ENCODE results near the gene NSUN3.

The NSUN3 gene

GRCh38 chr3:94118390-94118789 is 55.5 kb downstream of the NSUN3 start:
- no peak for DNase-seq (ENCODE audit: low read depth in 3 of 3, low spot score in 1 of 3)

DNA sequence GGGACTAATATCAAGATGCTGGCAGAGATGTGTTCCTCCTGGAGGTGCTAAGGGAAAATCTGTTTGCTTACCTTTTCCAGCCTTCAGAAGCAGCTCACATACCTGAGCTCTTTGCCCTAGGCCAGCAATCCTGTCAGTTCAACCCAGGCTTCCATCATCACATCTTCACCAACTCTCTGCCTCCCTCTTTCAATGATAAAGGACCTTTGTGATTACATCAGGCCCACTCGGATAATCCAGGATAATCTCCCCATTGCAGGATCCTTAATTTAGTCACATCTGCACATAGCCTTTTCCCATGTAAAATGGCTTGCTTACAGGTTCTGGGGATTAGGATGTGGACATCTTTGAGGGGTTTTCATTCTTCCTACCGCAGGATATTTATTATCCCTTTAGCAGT is 58.3 kb downstream of the NSUN3 start:
- no peak for DNase-seq (ENCODE audit: low read depth in 3 of 3, low spot score in 1 of 3)

GRCh38 chr3:94127115-94127514 is 64.3 kb downstream of the NSUN3 start:
- DNase-seq (ENCODE audit: low read depth in 3 of 3, low spot score in 1 of 3): no peak

GRCh38 chr3:94130690-94131089 is 67.8 kb downstream of the NSUN3 start:
- no peak for DNase-seq (ENCODE audit: low read depth in 3 of 3, low spot score in 1 of 3)

DNA sequence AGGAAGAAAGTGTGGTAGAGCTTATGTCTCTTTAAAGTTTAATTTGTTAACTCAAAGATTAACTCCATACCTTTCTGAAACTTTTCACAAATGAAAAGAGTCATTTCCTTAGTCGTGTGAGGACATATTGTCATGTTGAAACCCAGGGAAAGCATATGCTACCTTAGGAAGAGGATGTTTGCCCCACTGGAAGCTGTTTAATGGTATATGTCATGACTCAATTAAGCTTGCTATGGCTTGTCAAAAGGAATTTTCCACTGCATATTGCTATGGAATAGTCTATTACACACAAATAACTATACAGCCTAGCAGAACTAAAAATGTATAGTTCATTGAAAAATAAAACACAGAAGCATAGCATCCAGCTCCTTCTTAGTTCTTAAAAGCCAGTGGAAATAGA is 69.9 kb downstream of the NSUN3 start:
- DNase-seq (ENCODE audit: low read depth in 3 of 3, low spot score in 1 of 3): no peak

GRCh38 chr3:94136133-94136532 is 73.3 kb downstream of the NSUN3 start:
- DNase-seq (ENCODE audit: low read depth in 3 of 3, low spot score in 1 of 3): no peak

DNA sequence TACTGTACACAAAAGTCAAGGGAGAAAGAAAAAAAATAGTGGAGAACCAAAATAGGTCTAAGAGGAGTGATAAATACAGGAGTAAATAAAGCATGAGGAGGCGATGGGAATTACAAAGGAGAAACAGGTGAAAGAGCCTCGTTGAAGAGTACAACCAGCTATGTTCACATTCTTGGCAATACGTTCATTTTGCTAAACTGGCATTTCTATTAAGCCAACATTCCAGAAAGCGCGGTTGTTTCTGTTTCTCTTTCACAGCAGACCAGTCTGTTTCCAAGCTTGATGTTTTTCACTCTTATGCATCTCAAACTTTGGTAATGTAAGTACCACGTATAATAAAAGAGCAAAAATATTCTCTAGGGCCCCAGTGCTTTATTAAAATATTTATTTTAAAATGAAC is 74.5 kb downstream of the NSUN3 start:
- no peak for DNase-seq (ENCODE audit: low read depth in 3 of 3, low spot score in 1 of 3)

- DNase-seq (ENCODE audit: low read depth in 3 of 3, low spot score in 1 of 3): no peak
These were observed 83.6 kb downstream of the NSUN3 start for GRCh38 chr3:94146455-94146854.

- DNase-seq (ENCODE audit: low read depth in 3 of 3, low spot score in 1 of 3): no peak
These were observed 84.2 kb downstream of the NSUN3 start for GRCh38 chr3:94147012-94147411.

GRCh38 chr3:94150113-94150512 is 87.3 kb downstream of the NSUN3 start:
- no peak for DNase-seq (ENCODE audit: low read depth in 3 of 3, low spot score in 1 of 3)

GRCh38 chr3:94156626-94157025 is 93.8 kb downstream of the NSUN3 start:
- no peak for DNase-seq (ENCODE audit: low read depth in 3 of 3, low spot score in 1 of 3)

DNA sequence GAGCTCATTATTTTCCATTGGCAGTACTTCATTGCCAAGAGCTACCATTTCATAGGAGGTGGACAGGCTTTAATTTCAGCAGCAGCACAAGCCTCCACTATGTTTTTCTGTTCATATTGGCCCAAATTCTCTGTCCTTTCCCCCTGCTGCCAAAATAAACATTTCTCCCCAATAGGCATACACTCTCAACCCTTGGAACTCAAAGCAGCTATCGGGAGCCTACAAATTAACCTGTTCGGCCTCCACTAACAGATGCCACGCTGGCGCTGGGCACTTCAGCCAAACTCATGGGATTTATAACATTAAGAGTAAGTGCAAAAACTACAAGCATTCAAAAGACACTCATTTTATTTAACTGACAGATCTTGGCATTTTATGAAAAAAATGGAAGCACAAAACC is 95.7 kb downstream of the NSUN3 start:
- no peak for DNase-seq (ENCODE audit: low read depth in 3 of 3, low spot score in 1 of 3)

- DNase-seq (ENCODE audit: low read depth in 3 of 3, low spot score in 1 of 3): no peak
These were observed 96.4 kb downstream of the NSUN3 start for GRCh38 chr3:94159062-94159828.

DNA sequence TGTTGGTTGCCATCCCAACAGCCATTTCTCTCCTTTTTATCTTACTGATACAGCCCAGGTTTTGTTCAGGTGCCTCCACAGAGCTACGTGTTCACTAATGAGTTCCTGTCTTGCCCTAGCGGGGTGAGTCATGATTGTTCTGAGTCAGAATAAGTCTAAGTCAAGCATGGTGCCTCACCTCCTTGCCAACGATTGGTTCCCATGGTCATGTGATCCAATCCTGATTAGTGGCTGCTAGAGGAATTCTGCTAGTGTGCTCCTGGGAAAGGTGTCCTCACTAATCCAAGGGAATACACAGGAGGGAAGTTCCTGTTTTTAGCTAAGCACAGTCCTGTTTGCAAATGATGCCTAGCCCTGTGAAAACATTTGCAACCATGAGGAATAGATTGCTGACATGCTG is 99.8 kb downstream of the NSUN3 start:
- no peak for DNase-seq (ENCODE audit: low read depth in 3 of 3, low spot score in 1 of 3)

DNA sequence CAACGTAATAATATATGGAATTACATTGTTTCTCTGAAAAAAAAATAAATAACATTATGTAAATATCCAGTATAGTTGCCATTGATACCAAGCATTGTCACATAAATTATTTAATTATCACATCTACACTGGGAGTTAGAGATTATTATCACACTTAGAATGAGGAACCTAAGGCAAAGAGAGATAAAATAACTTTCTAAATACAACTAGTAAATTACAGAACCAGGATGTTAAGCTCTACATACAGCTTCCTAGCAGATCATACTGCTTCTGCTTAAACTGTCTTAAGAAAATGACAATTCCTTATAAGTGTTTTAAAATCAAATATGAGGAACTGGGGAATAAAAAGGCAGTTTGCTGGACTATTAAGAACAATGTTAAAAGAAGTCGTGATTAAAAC is 104.5 kb downstream of the NSUN3 start:
- DNase-seq (ENCODE audit: low read depth in 3 of 3, low spot score in 1 of 3): no peak

DNA sequence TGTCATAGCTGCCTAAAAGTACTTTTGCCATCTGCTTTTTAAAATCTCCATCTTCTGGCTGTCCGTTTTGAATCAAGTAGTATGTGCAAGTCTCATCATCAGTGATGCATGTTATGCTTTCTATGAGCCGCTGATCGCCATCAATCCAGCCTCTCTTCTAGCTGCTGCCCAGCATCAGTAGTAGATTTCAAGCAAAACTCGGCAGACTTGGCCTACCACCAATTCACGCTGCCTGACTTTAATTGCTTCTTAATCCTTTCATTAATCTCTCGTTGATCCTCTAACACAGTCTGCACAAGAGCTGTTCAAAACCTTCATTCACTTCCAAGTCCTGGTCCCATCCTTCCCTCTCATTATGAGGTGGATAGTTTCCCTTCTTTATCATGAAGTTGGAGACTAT is 104.9 kb downstream of the NSUN3 start:
- no peak for DNase-seq (ENCODE audit: low read depth in 3 of 3, low spot score in 1 of 3)

DNA sequence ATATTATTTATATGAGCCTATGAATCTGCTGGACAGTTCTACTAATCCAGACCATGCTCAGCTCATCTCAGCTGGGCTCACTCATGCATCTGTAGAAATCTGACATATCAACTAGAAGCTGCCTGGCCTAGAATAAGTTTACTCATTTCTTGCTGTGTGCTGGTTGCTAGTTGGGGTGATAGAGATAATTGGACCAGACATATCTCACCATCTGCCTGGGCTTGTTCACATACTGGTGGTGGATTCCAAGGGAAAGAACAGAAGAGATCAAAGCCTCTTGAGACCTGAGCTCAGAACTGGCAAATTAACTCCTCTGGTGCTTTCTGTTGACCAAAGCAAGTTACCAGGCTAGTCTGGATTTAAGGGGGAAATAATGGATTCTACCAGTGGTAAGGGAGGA is 109.1 kb downstream of the NSUN3 start:
- DNase-seq (ENCODE audit: low read depth in 3 of 3, low spot score in 1 of 3): no peak

GRCh38 chr3:94172695-94173310 is 109.9 kb downstream of the NSUN3 start:
- no peak for DNase-seq (ENCODE audit: low read depth in 3 of 3, low spot score in 1 of 3)

- no peak for DNase-seq (ENCODE audit: low read depth in 3 of 3, low spot score in 1 of 3)
These were observed 111.0 kb downstream of the NSUN3 start for GRCh38 chr3:94173673-94174434.

DNA sequence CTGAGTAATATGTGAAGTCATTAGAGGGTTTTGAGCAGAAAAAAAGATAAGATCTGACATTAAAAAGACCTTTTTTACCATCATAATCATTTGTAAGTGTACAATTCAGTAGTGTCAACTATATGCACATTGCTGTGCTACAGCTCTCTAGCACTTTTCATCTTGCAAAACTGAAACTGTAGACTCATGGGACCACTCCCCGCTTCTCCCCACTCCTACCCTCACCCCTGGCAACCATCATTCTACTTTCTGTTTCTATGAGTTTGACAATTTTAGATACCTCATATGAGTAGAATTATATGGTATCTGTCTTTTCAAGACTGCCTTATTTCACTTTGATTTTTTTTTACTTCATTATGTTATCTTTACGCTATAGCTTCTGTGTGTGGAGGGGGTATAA is 112.8 kb downstream of the NSUN3 start:
- no peak for DNase-seq (ENCODE audit: low read depth in 3 of 3, low spot score in 1 of 3)

DNA sequence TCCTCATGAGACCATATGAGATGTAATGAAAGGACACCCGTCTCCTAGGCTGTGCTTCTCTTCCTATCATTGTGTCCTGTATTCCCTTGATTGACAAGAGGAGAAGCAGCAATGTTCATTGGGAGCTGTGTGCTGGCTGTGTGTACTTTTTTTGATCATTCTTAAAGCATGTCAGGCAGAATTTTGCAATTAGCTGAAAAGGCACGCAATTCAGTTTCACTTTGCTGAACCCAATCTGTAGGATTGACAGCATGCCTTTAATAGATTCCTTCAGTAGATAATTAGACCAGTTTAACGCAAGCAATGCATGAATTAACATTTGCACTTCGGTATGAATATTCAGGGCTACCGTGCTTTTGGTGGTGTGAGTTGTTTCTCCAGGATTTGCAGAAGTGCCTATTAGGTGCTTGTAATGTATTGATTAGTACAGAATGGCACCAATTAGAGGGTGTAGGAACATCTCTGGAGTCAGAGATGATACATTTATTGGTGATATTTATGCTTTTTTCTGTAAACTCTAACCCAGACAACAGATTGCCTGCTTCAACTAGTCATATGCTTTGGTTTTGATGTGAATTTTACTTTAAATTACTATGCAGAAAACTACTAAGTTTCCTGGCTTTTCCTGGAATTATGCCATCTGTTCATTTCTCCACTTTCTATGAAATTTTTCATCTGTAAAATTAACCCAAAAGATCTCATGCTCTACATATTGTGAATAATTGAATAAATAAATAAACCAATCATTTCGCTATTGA is 114.3 kb downstream of the NSUN3 start:
- no peak for DNase-seq (ENCODE audit: low read depth in 3 of 3, low spot score in 1 of 3)
